NT2/D1 (cell line): ENCODE data around the gene USP35.

Source experiments
- DNase-seq: peaks from one replicate; pipeline ENCODE4 v3.0.0-alpha.2; 2011; ENCODE audit warnings: low read depth, low spot score
- H3K27me3 ChIP-seq: 2 replicates; pipeline ENCODE4 v1.6.0; 2011; ENCODE audit warnings: mild to moderate bottlenecking; ENCODE audit not compliant: insufficient read length, insufficient read depth
- H3K36me3 ChIP-seq: 2 replicates; pipeline ENCODE4 v1.6.1; 2011; ENCODE audit warnings: mild to moderate bottlenecking, low read length, mixed read lengths; ENCODE audit not compliant: insufficient read depth, insufficient read length
- H3K4me1 ChIP-seq: 2 replicates; pipeline ENCODE4 v1.5.1; 2011; ENCODE audit not compliant: insufficient read depth, insufficient read length
- H3K4me3 ChIP-seq: 2 replicates; pipeline ENCODE4 v1.5.1; 2011; ENCODE audit warnings: low read depth; ENCODE audit not compliant: insufficient read length
- H3K9ac ChIP-seq: 2 replicates; pipeline ENCODE4 v1.6.0; 2011; ENCODE audit warnings: low read depth; ENCODE audit not compliant: insufficient read length
- H3K9me3 ChIP-seq: 2 replicates; pipeline ENCODE4 v1.5.1; 2011; ENCODE audit warnings: mild to moderate bottlenecking, low read length; ENCODE audit not compliant: insufficient read depth
- SUZ12 ChIP-seq: IDR thresholded peaks from 2 replicates; pipeline ENCODE4 v1.6.1; 2011; ENCODE audit not compliant: insufficient read length, insufficient read depth; ENCODE audit errors: extremely low read depth
- YY1 ChIP-seq: IDR thresholded peaks from 2 replicates; pipeline ENCODE4 v1.6.1; 2011; ENCODE audit not compliant: insufficient read length, insufficient read depth
- ZNF274 ChIP-seq: IDR thresholded peaks from 2 replicates; pipeline ENCODE4 v1.6.1; 2011; ENCODE audit warnings: mild to moderate bottlenecking, low read depth, low read length

Gene USP35

DNA sequence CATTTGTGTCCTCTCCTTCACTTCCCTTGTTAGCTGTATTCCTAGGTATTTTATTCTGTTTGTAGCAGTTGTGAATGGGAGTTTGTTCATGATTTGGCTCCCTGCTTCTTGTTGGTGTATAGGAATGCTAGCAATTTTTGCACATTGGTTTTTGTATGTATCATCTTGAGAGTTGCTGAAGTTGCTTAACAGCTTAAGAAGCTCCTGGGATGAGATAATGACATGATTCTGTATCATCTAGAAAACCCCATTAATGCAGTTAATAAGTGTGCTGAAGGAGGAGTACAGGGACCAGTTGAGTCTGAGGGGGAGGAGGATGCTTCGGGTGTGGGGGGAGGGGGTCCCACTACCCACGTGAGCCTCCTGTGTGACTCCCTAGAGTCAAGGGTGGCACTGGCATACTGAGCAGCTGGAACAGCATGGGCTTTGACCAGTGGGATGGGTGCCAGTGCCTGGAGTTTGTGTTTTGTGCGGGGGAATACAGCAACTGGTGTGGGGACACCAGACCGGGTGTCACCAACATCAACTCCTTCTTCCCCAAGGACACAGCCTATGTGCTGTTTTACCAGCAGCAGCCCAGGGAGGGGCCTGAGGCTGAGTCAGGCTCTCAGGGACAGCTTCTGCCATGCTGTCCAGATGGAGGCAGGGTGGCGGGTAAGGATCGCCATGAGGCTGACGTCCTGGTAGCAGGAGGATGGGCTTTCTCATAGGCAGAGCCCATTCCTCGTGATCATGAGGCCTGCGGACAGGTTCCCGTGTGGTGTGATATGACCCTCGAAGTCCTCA is 24.1 kb downstream of the USP35 start:
- H3K9ac ChIP-seq: no peak overlapping the region
- H3K4me3 ChIP-seq: no peak overlapping the region
- H3K36me3 ChIP-seq: peaks cover 44% of the 10 kb centered on the region
- no peak for DNase-seq
- peaks cover 4% of the 10 kb centered on the region for H3K4me1 ChIP-seq
- H3K27me3 ChIP-seq: no peaks in the 10 kb centered on the region
- no peaks in the 10 kb centered on the region for H3K9me3 ChIP-seq
- TF ChIP-seq YY1 (no peak), ZNF274 (no peak), SUZ12 (no peak)

DNA sequence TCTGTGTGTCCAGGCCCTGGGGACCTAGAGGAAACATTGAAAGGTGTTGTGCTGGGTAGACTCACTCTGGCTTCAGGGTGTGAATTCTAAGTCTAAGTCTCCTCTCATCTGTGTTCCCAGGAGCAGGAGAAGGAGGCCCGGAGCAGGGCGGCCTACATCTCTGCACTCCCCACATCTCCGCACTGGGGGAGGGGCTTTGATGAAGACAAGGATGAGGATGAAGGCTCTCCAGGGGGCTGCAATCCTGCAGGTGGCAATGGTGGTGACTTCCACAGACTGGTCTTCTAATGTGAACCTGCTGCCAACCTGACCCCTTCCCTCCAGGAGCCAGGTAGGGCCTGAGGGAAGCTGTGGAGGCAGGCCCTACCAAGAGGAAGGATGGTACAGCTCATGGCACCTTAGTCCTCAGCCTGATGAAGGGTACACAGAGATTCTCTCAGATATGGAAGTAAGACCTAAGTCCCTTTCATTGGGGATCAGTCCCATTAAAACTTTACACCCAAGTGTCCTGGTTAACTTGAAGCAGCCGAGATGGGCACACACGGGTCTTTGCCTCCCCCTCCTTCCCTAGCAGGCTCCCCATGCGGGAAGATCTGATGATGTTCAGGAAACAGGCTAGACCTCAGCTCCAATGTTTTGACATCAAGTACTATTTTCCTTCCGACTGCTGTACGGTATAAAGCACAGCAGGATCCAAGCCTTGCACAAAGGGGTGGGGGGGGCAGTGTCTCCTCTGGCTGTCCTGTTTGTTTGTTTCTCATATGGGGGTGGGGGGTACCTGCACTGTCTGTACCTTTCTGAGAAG is 25.0 kb downstream of the USP35 start:
- DNase-seq: no peak
- no peaks in the 10 kb centered on the region for H3K9me3 ChIP-seq
- no peak overlapping the region for H3K4me3 ChIP-seq
- peaks cover under 1% of the 10 kb centered on the region for H3K4me1 ChIP-seq
- H3K9ac ChIP-seq: no peak overlapping the region
- H3K27me3 ChIP-seq: no peaks in the 10 kb centered on the region
- TF ChIP-seq YY1 (no peak), SUZ12 (no peak), ZNF274 (no peak)
- peaks cover 53% of the 10 kb centered on the region for H3K36me3 ChIP-seq

DNA sequence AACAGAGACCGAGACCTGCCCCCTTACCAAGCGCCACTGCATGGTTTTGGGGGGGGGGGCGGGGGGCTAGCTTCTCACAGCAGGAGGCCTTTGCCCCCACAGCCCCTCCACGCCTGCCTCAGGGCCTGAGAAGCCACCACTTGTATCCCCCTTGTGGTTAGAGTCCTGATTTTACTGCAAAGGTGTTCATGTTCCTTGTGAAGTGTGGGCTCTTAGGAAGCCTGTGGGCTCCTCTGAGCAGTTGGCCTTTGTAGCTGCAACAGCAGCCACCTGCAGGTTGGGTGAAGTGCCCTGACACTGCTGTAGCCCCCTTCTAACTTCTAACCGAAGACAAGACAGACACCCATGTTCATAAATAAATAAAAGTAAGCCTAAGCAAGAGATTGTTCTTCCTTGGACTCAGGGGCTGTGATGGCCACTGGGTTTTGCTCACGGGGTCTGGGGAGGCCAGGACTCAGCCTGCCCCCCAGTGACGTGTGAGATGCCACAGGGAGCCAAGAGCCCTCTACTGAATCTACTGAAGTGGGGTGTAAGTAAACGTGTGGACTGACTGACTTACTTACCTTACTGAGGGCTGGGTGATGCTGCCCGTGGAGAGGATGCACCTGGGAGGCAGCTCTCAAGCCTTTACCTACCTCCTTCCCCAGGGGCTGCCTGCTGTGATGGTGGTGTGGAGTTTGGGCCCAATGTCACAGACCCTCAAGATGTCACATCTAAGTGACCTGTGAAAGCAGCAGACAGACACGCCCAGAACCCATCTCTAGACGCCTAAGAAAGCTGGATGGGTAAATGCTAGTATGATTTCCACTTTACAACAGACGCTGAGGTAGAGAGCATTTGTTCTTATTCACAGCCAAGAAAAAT is 25.8 kb downstream of the USP35 start:
- no peaks in the 10 kb centered on the region for H3K4me1 ChIP-seq
- no peak overlapping the region for H3K9ac ChIP-seq
- peaks cover 55% of the 10 kb centered on the region for H3K36me3 ChIP-seq
- no peaks in the 10 kb centered on the region for H3K27me3 ChIP-seq
- DNase-seq: no peak
- no peak overlapping the region for H3K4me3 ChIP-seq
- H3K9me3 ChIP-seq: no peaks in the 10 kb centered on the region
- TF ChIP-seq SUZ12: no peak

DNA sequence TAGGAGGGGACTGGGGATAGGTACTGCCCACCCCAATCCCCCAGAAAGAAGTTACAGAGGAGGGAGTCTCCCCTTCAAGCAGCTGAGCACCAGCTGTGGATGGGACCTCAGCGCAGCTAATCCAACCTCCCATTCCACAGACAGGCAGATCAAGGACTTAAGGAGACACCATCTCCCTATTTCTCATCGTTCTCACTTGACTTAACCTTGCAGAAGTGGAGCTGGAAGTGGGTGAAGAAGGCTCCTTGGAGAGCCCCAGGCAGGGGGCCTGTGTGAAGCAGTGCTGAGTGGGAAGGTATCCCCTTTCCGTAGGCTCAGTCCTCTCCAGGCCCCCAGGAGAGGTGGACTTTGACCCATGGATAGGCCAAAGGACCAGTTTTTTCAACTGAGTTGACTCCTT is 27.3 kb downstream of the USP35 start:
- TF ChIP-seq YY1 (no peak), SUZ12 (no peak), ZNF274 (no peak)
- Histone ChIP-seq H3K36me3 (peaks cover 56% of the 10 kb centered on the region), H3K27me3 (no peaks in the 10 kb centered on the region), H3K4me3 (no peak overlapping the region), H3K9me3 (no peaks in the 10 kb centered on the region), H3K4me1 (no peaks in the 10 kb centered on the region), H3K9ac (no peak overlapping the region)
- DNase-seq: no peak

DNA sequence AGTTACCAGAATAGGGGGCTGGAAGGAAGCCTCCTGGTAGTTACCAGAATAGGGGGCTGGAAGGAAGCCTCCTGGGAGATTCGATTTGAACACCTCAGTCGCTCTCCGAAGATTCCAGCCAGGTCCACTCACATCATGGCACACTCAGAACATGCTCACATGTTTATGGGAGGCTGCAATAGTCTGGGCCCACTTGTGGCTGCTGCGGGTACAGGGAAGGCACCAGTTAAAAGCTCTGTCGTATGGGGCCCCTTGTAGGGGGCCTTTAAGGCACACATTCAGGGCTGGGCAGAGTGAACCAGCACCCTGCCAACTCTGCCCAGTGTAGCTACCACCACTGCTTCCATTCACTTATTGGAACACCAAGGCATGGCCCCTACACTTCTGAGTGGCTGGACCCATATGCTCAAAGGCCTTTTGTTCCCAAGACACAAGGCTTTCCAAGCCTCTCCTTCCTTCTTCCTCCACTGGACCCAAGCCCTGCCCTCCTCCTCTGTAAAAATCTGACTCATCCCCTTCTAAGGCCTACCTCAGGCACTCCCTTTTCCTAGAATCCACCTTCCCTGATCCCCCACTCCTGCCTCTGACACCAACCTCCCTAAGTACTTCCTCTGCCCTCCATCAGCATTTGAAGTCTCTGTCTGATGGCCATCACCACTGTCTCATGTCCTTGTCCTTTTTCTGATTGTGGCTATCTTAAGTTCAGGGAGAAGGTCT is 28.0 kb downstream of the USP35 start:
- H3K9me3 ChIP-seq: no peaks in the 10 kb centered on the region
- no peak for DNase-seq
- no peaks in the 10 kb centered on the region for H3K27me3 ChIP-seq
- TF ChIP-seq SUZ12: no peak
- TF ChIP-seq ZNF274: no peak
- TF ChIP-seq YY1: no peak
- H3K36me3 ChIP-seq: peaks cover 62% of the 10 kb centered on the region
- H3K4me1 ChIP-seq: no peaks in the 10 kb centered on the region
- no peak overlapping the region for H3K9ac ChIP-seq
- H3K4me3 ChIP-seq: no peak overlapping the region

DNA sequence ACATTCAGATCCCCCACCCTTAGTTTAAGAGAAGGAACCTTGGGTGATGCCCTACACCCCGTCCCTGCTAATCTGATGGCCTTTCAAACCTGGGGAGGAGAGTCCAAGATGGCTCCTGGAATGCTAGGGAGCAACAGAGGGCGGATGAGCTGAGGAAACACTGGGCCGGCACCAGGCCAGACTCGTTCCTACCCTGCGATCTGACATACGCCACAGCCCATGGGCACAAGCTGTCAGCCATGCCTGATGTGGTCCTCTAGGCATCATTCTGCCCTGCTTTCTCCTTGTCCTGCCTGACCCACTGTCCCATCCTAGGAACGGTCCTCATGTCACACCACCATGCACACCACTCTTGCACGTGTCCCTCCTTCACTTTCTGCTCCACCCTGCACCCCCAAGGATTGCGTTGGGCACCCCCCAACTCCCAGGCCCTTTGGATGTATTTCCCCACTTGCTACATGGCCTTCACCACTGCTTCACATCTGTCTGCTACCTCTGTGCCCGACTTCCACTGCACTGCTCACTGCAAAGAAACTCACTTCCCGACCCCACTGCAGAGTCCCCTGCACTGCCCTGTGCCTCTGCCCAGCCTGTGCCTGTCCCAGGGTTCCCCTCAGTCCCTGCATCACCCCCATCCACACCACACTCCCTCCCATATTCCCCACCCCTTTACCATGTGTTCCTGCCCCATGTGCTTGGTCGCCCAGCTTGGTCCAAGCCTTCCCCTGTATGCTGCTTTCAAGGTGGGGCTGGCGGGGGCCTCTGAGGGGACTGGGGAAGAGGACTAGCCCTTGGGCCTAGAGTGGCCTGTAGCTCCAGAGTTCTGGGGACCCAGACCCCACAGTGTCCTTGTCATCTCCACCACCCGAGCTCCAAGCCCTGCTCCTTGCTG is 29.2 kb downstream of the USP35 start:
- Histone ChIP-seq H3K36me3 (peaks cover 69% of the 10 kb centered on the region), H3K4me3 (no peak overlapping the region), H3K4me1 (no peaks in the 10 kb centered on the region), H3K9ac (no peak overlapping the region), H3K9me3 (no peaks in the 10 kb centered on the region), H3K27me3 (no peaks in the 10 kb centered on the region)
- DNase-seq: no peak
- TF ChIP-seq YY1 (no peak), SUZ12 (no peak), ZNF274 (no peak)
